ENCODE results near the gene CD300LG.
"Not testable (repeated sequence)": the region's sequence is repeated elsewhere in the genome, so short reads cannot be mapped to it uniquely, and the experiment has no call there.

Gene CD300LG

GRCh38 chr17:43846963-43847371 is at the start of gene CD300LG:
CD300LG (plus strand) TSS chr17:43847176; CDS start chr17:43847217, 41 bp downstream.
- no peak for DNase-seq

GRCh38 chr17:43798024-43798423 is 49.0 kb upstream of the CD300LG start:
- DNase-seq = not testable (repeated sequence)

- DNase-seq = no peak
Observed at GRCh38 chr17:43799047-43799446, 47.9 kb upstream of the CD300LG start.

- no peak for DNase-seq
Observed at GRCh38 chr17:43800736-43801135, 46.2 kb upstream of the CD300LG start.

- DNase-seq = no peak
Observed at GRCh38 chr17:43801844-43802243, 45.1 kb upstream of the CD300LG start.

- DNase-seq = no peak
Observed at GRCh38 chr17:43803758-43804157, 43.2 kb upstream of the CD300LG start.

GRCh38 chr17:43805117-43805516 is 41.9 kb upstream of the CD300LG start:
- no peak for DNase-seq

- no peak for DNase-seq
Observed at GRCh38 chr17:43808076-43808475, 38.9 kb upstream of the CD300LG start.

GRCh38 chr17:43809121-43809520 is 37.9 kb upstream of the CD300LG start:
- no peak for DNase-seq

- DNase-seq = no peak
Observed at GRCh38 chr17:43810226-43810715, 36.7 kb upstream of the CD300LG start.

GRCh38 chr17:43810823-43811222 is 36.2 kb upstream of the CD300LG start:
- DNase-seq = no peak

GRCh38 chr17:43812396-43813265 is 34.3 kb upstream of the CD300LG start:
- no peak for DNase-seq

GRCh38 chr17:43813386-43813785 is 33.6 kb upstream of the CD300LG start:
- DNase-seq = no peak

GRCh38 chr17:43814026-43814425 is 33.0 kb upstream of the CD300LG start:
- no peak for DNase-seq

- no peak for DNase-seq
Observed at GRCh38 chr17:43814714-43815113, 32.3 kb upstream of the CD300LG start.

- no peak for DNase-seq
Observed at GRCh38 chr17:43816336-43817320, 30.3 kb upstream of the CD300LG start.

- no peak for DNase-seq
Observed at GRCh38 chr17:43817826-43818225, 29.1 kb upstream of the CD300LG start.

- no peak for DNase-seq
Observed at GRCh38 chr17:43818966-43819365, 28.0 kb upstream of the CD300LG start.

GRCh38 chr17:43820759-43821158 is 26.2 kb upstream of the CD300LG start:
- no peak for DNase-seq

GRCh38 chr17:43822570-43823190 is 24.3 kb upstream of the CD300LG start:
- DNase-seq = no peak

GRCh38 chr17:43823350-43824084 is 23.5 kb upstream of the CD300LG start:
- DNase-seq = no peak

GRCh38 chr17:43825567-43825966 is 21.4 kb upstream of the CD300LG start:
- DNase-seq = no peak

All from stimulated activated naive CD4-positive, alpha-beta T cell treated with Interleukin-2 at 50 U/mL for 16 hours (primary cell).